H1 (cell line): Measurements from ENCODE around the gene UVRAG. TPM values are rescaled to one million over a fixed set of nuclear protein-coding genes. Genes with fewer than 3 reads are reported as not detected.

ENCODE experiments used
- CTCF ChIA-PET: fragments of 300-600 bp; sonication (Branson Sonifier 250); formaldehyde crosslinking; loops from one replicate; lab custom pipeline; 2021; ENCODE audit not compliant: partially characterized antibody; lab: Charles Lee
- POLR2A ChIA-PET: fragments of 300-600 bp; sonication (Branson Sonifier 250); formaldehyde crosslinking; loops from one replicate; lab custom pipeline; 2021; ENCODE audit warnings: inconsistent platforms; ENCODE audit not compliant: partially characterized antibody; lab: Charles Lee
- DNase-seq, 2 experiments: peaks; one replicate each; pipeline versions ENCODE4 v3.0.0 to v3.0.0-alpha.2; 2010 to 2022; ENCODE audit warnings: low spot score in 2 of 2, low read depth in 1 of 2, mixed read lengths in 1 of 2
- FAIRE-seq: peaks from 2 replicates; lab custom pipeline; 2011; peaks lifted over from hg19 to GRCh38; lab: Jason Lieb, UNC
- H2AFZ ChIP-seq: 2 replicates; pipeline ENCODE4 v1.8.1; 2012; ENCODE audit warnings: low read length, inconsistent platforms
- H2AK5ac ChIP-seq: 2 replicates; pipeline ENCODE4 v1.6.1; 2013; ENCODE audit warnings: low read depth, low read length
- H2BK120ac ChIP-seq: replicated peaks from 2 replicates; pipeline ENCODE3; 2013; ENCODE audit warnings: low read depth, low read length, inconsistent platforms
- H2BK12ac ChIP-seq: 2 replicates; pipeline ENCODE4 v1.6.1; 2013; ENCODE audit warnings: low read depth, low read length
- H2BK15ac ChIP-seq: 2 replicates; pipeline ENCODE4 v1.6.1; 2013; ENCODE audit warnings: low read length
- H2BK20ac ChIP-seq: 2 replicates; pipeline ENCODE4 v1.6.1; 2013; ENCODE audit warnings: low read length
- H2BK5ac ChIP-seq: 2 replicates; pipeline ENCODE4 v1.6.1; 2013; ENCODE audit warnings: low read depth, low read length
- H3K14ac ChIP-seq: 2 replicates; pipeline ENCODE4 v1.6.1; 2013; ENCODE audit warnings: inconsistent platforms; ENCODE audit not compliant: insufficient read length
- H3K18ac ChIP-seq: 2 replicates; pipeline ENCODE4 v1.6.1; 2013; ENCODE audit warnings: low read length; ENCODE audit errors: extremely low read depth
- H3K23ac ChIP-seq: 2 replicates; pipeline ENCODE4 v1.6.1; 2013; ENCODE audit warnings: inconsistent platforms; ENCODE audit not compliant: insufficient read length
- H3K23me2 ChIP-seq: 2 replicates; pipeline ENCODE4 v1.6.1; 2013; ENCODE audit warnings: low read depth, low read length
- H3K27ac ChIP-seq: 2 replicates; pipeline ENCODE4 v1.6.1; 2011; ENCODE audit warnings: low read depth, low read length, inconsistent platforms
- H3K27me3 ChIP-seq, 4 experiments: replicated peaks in 1 of 4; 1 replicate in 1 of 4; 2 replicates in 3 of 4; pipeline versions ENCODE4 v1.6.1 to v1.8.1; 2011 to 2013; ENCODE audit warnings: low read length in 3 of 4, mild to moderate bottlenecking in 3 of 4, inconsistent platforms in 2 of 4, mixed read lengths in 2 of 4, moderate library complexity in 1 of 4; ENCODE audit not compliant: control insufficient read depth in 3 of 4, insufficient read depth in 3 of 4; ENCODE audit errors: extremely low read depth in 1 of 4
- H3K36me3 ChIP-seq, 4 experiments: 2 replicates each; pipeline versions ENCODE4 v1.6.1 to v1.8.1; 2011 to 2013; ENCODE audit warnings: mild to moderate bottlenecking in 4 of 4, low read length in 3 of 4, moderate library complexity in 2 of 4, control low read depth in 1 of 4, inconsistent platforms in 1 of 4; ENCODE audit not compliant: insufficient read depth in 4 of 4, control insufficient read depth in 2 of 4
- H3K4ac ChIP-seq: replicated peaks from 2 replicates; pipeline ENCODE3; 2013; ENCODE audit warnings: low read length, low read depth, mixed read lengths, inconsistent platforms; ENCODE audit not compliant: insufficient read length
- H3K4me1 ChIP-seq, 4 experiments: replicated peaks in 1 of 4; 1 replicate in 1 of 4; 2 replicates in 3 of 4; pipeline versions ENCODE4 v1.6.1 to v1.8.1; 2011 to 2013; ENCODE audit warnings: low read length in 3 of 4, inconsistent platforms in 2 of 4, mixed read lengths in 1 of 4; ENCODE audit not compliant: insufficient read depth in 4 of 4, control insufficient read depth in 3 of 4
- H3K4me2 ChIP-seq, 2 experiments: 2 replicates each; pipeline versions ENCODE4 v1.6.1 to v1.8.1; 2011 to 2013; ENCODE audit warnings: low read depth in 2 of 2, low read length in 2 of 2, control low read depth in 1 of 2, inconsistent platforms in 1 of 2, mild to moderate bottlenecking in 1 of 2; ENCODE audit not compliant: insufficient read depth in 1 of 2
- H3K4me3 ChIP-seq, 4 experiments: fragments of 200-600, 300-600 bp in 1 of 4; sonication (generic), shearing (Covaris generic), sonication (Bioruptor Twin) in 1 of 4; 2 replicates each; pipeline versions ENCODE4 v1.5.1 to v1.8.1; 2011 to 2016; ENCODE audit warnings: low read length in 4 of 4, low read depth in 3 of 4, control low read depth in 2 of 4, inconsistent platforms in 2 of 4, mild to moderate bottlenecking in 2 of 4, mixed read lengths in 1 of 4, moderate library complexity in 1 of 4; ENCODE audit not compliant: insufficient read depth in 2 of 4; ENCODE audit errors: extremely low read depth in 1 of 4
- H3K56ac ChIP-seq: replicated peaks from 2 replicates; pipeline ENCODE3; 2013; ENCODE audit warnings: low read depth, mild to moderate bottlenecking, mixed read lengths, low read length, inconsistent platforms; ENCODE audit not compliant: insufficient read length
- H3K79me1 ChIP-seq: 2 replicates; pipeline ENCODE4 v1.6.1; 2013; ENCODE audit warnings: low read depth, low read length, control low read depth
- H3K79me2 ChIP-seq, 2 experiments: 2 replicates each; pipeline versions ENCODE4 v1.6.1 to v1.8.1; 2012 to 2013; ENCODE audit warnings: low read length in 2 of 2, mild to moderate bottlenecking in 2 of 2, inconsistent platforms in 1 of 2; ENCODE audit not compliant: insufficient read depth in 2 of 2, control insufficient read depth in 1 of 2
- H3K9ac ChIP-seq, 4 experiments: replicated peaks in 1 of 4; 1 replicate in 1 of 4; 2 replicates in 3 of 4; pipeline versions ENCODE4 v1.6.1 to v1.8.1; 2011 to 2013; ENCODE audit warnings: low read depth in 3 of 4, low read length in 3 of 4, control low read depth in 2 of 4, mild to moderate bottlenecking in 2 of 4, moderate library complexity in 2 of 4, inconsistent platforms in 1 of 4; ENCODE audit errors: extremely low read depth in 1 of 4
- H3K9me3 ChIP-seq, 2 experiments: 2 replicates each; pipeline versions ENCODE4 v1.6.1 to v1.8.1; 2012 to 2013; ENCODE audit warnings: mild to moderate bottlenecking in 2 of 2, moderate library complexity in 2 of 2, control low read depth in 1 of 2, inconsistent platforms in 1 of 2, low read depth in 1 of 2, low read length in 1 of 2, mixed read lengths in 1 of 2; ENCODE audit not compliant: insufficient read depth in 2 of 2
- H4K20me1 ChIP-seq, 2 experiments: replicated peaks in 1 of 2; 2 replicates each; pipeline versions ENCODE3 to v1.8.1; 2011 to 2013; ENCODE audit warnings: inconsistent platforms in 2 of 2, low read length in 2 of 2, mild to moderate bottlenecking in 1 of 2; ENCODE audit not compliant: insufficient read depth in 2 of 2, control insufficient read depth in 1 of 2
- H4K5ac ChIP-seq: 2 replicates; pipeline ENCODE4 v1.6.1; 2013; ENCODE audit warnings: low read length, low read depth, mixed read lengths, inconsistent platforms; ENCODE audit not compliant: insufficient read length
- H4K8ac ChIP-seq: 2 replicates; pipeline ENCODE4 v1.8.0; 2013; ENCODE audit warnings: mild to moderate bottlenecking, moderate library complexity, low read length, inconsistent platforms; ENCODE audit not compliant: insufficient read depth; ENCODE audit errors: extremely low read depth
- H4K91ac ChIP-seq: replicated peaks from 2 replicates; pipeline ENCODE3; 2013; ENCODE audit warnings: low read length, mixed read lengths, inconsistent platforms; ENCODE audit not compliant: insufficient read length
- ATF3 ChIP-seq: IDR thresholded peaks from 2 replicates; pipeline ENCODE4 v1.6.1; 2011; ENCODE audit warnings: low read depth, mild to moderate bottlenecking, low read length; ENCODE audit not compliant: insufficient read depth
- CHD1 ChIP-seq: IDR thresholded peaks from 2 replicates; pipeline ENCODE4 v1.6.1; 2012; ENCODE audit warnings: low read depth, low read length, improper control_type of control experiment
- EZH2 ChIP-seq: fragments of 200-600 bp; sonication (generic); IDR thresholded peaks from 2 replicates; pipeline ENCODE4 v1.7.1; 2012; ENCODE audit warnings: low read depth, mild to moderate bottlenecking, moderate library complexity, low read length, inconsistent platforms; ENCODE audit not compliant: severe bottlenecking
- KDM1A ChIP-seq: fragments of 200-600, 300-600 bp; sonication (generic); IDR thresholded peaks from 2 replicates; pipeline ENCODE4 v1.7.1; 2016; ENCODE audit warnings: mild to moderate bottlenecking, low read length, borderline replicate concordance
- RNF2 ChIP-seq: fragments of 200-900, 300-1000 bp; sonication (generic); IDR thresholded peaks from 2 replicates; pipeline ENCODE4 v1.7.1; 2016; ENCODE audit warnings: borderline replicate concordance, low read depth, mild to moderate bottlenecking, antibody characterized with exemption, low read length; ENCODE audit not compliant: poor library complexity, severe bottlenecking; ENCODE audit errors: missing control alignments
- RXRA ChIP-seq: IDR thresholded peaks from 2 replicates; pipeline ENCODE4 v1.6.1; 2011; ENCODE audit warnings: low read depth, mild to moderate bottlenecking, low read length, moderate library complexity; ENCODE audit not compliant: insufficient read depth
- SIRT6 ChIP-seq: IDR thresholded peaks from one replicate; pipeline ENCODE4 v1.7.1; 2012; ENCODE audit warnings: low read length, inconsistent platforms
- SP1 ChIP-seq: IDR thresholded peaks from 2 replicates; pipeline ENCODE4 v1.6.1; 2011; ENCODE audit warnings: low read depth, low read length
- TBP ChIP-seq: IDR thresholded peaks from 2 replicates; pipeline ENCODE4 v1.6.1; 2011; ENCODE audit warnings: low read depth, low read length, improper control_type of control experiment
- TCF12 ChIP-seq: IDR thresholded peaks from 2 replicates; pipeline ENCODE4 v1.6.1; 2011; ENCODE audit warnings: low read depth, mild to moderate bottlenecking, low read length
- USF2 ChIP-seq: IDR thresholded peaks from 2 replicates; pipeline ENCODE4 v1.6.1; 2011; ENCODE audit warnings: low read length, improper control_type of control experiment
- WGBS, 2 experiments: shearing (Covaris generic) in 1 of 2; methylation state at CpG; one replicate each; pipeline versions ENCODE4 v1.1.6 to v1.1.7; 2013 to 2015; ENCODE audit warnings: low lambda C conversion rate in 2 of 2, mixed read lengths in 2 of 2, inconsistent platforms in 1 of 2, low coverage in 1 of 2, missing lambda C conversion rate in 1 of 2; ENCODE audit not compliant: insufficient replicate concordance in 2 of 2, insufficient coverage in 1 of 2, insufficient read length in 1 of 2; ENCODE audit errors: extremely low coverage in 1 of 2, missing lambda C conversion rate in 1 of 2; 5-methylcytosine and 5-hydroxymethylcytosine counted together
- polyA plus RNA-seq, 7 experiments: library from polyadenylated mRNA; depleted of rRNA in 3 of 7; stranded (reverse) in 5 of 7; unstranded in 2 of 7; fragments of >200 nt in 5 of 7; fragments of 200-250 nt in 2 of 7; gene quantifications; 1 replicate in 5 of 7; 2 replicates in 1 of 7; 4 replicates in 1 of 7; pipeline versions ENCODE4 v1.2.1 to v1.2.3, GENCODE V29; 2011 to 2013; ENCODE audit warnings: missing spikeins in 2 of 7, mixed read lengths in 2 of 7
- total RNA-seq: library from RNA; stranded (reverse); fragmentation: NEBNext Ultra II Directional; extraction: Animal tissue kit (Norgen Biotek cat#: 25700); gene quantifications from 2 replicates; pipeline ENCODE4 v1.2.1, GENCODE V29; 2021

The UVRAG gene
- total and polyA plus RNA-seq, 2 of the 8 experiments (the other 6 are each of a cell fraction or from before 2014, with no cell fraction given): 5.5 to 14.7 TPM

- H3K4me1 ChIP-seq: no peaks in the 10 kb centered on the region
- H3K79me1 ChIP-seq: no peaks in the 10 kb centered on the region
- no peak overlapping the region for H2BK5ac ChIP-seq
- H3K27me3 ChIP-seq: no peaks in the 10 kb centered on the region
- H3K79me2 ChIP-seq: no peaks in the 10 kb centered on the region
- H3K4me2 ChIP-seq: no peak overlapping the region
- no peak overlapping the region for H3K23ac ChIP-seq
- no peak overlapping the region for H3K9ac ChIP-seq
- H3K18ac ChIP-seq: no peak overlapping the region
- H2AFZ ChIP-seq: no peak overlapping the region
- no peak overlapping the region for H4K8ac ChIP-seq
- no peak overlapping the region for H4K91ac ChIP-seq
- H4K20me1 ChIP-seq: no peaks in the 10 kb centered on the region
- no peak overlapping the region for H2BK15ac ChIP-seq
- no peak overlapping the region for H2BK120ac ChIP-seq
- POLR2A ChIA-PET: no interaction called here
- WGBS, 2 experiments: 91% methylated on average over 6 of the region's 6 CpGs; no CpG with 5 or more reads in 1 of the 2 experiments
- no peaks in the 10 kb centered on the region for H3K36me3 ChIP-seq
- CTCF ChIA-PET: interaction anchor here (0.5 kb wide), 1 partner anchor 973 kb away, joined by 4 read pairs; no protein-coding TSS in a partner anchor
- H3K14ac ChIP-seq: no peak overlapping the region
- H3K4me3 ChIP-seq: no peak overlapping the region
- H3K9me3 ChIP-seq: no peaks in the 10 kb centered on the region
- no peak overlapping the region for H2AK5ac ChIP-seq
- no peak overlapping the region for H3K27ac ChIP-seq
- DNase-seq: no peak
- H4K5ac ChIP-seq: no peak overlapping the region
- no peak overlapping the region for H2BK12ac ChIP-seq
- H3K56ac ChIP-seq: no peak overlapping the region
- no peaks in the 10 kb centered on the region for H3K23me2 ChIP-seq
- FAIRE-seq: no peak
- no peak overlapping the region for H2BK20ac ChIP-seq
- no peak overlapping the region for H3K4ac ChIP-seq
- TF ChIP-seq KDM1A (no peak), RNF2 (no peak), RXRA (no peak), TBP (no peak), SIRT6 (no peak), ATF3 (no peak), CHD1 (no peak), USF2 (no peak), EZH2 (no peak), SP1 (no peak), TCF12 (no peak)
Observed at GRCh38 chr11:75891947-75892739, 77.1 kb downstream of the UVRAG start.
